Stimulated activated memory B cell treated with anti-CD40 and anti-IgM and Interleukin-4, amounts not matched to agents 10 μg/mL and 1 μg/mL and 100 μg/mL, for 72 hours (primary cell): ENCODE data around the gene CAMK2B.

Experiments used
- ATAC-seq: fragments of 150-1000 bp; cut with Tn5 transposase; 2 replicates; pipeline ENCODE4 v1.10.0; 2021
- H3K27ac Mint-ChIP-seq: one replicate; pipeline ENCODE4 v1.8.0; 2022; ENCODE audit warnings: mild to moderate bottlenecking, mixed read lengths
- H3K27me3 Mint-ChIP-seq: one replicate; pipeline ENCODE4 v1.8.0; 2022; ENCODE audit warnings: mixed read lengths
- H3K36me3 Mint-ChIP-seq: one replicate; pipeline ENCODE4 v1.8.0; 2022; ENCODE audit warnings: mixed read lengths
- H3K4me1 Mint-ChIP-seq: one replicate; pipeline ENCODE4 v1.8.0; 2022; ENCODE audit warnings: mixed read lengths
- H3K4me3 Mint-ChIP-seq: one replicate; pipeline ENCODE4 v1.8.0; 2022; ENCODE audit warnings: mild to moderate bottlenecking, moderate library complexity, mixed read lengths
- H3K9me3 Mint-ChIP-seq: one replicate; pipeline ENCODE4 v1.8.0; 2022; ENCODE audit warnings: mixed read lengths

Gene CAMK2B

GRCh38 chr7:44338600-44338999, 13.2 kb upstream of the CAMK2B start:
- H3K4me3 Mint-ChIP-seq, result no peak overlapping the region
- H3K9me3 Mint-ChIP-seq, result peaks cover 21% of the 10 kb centered on the region
- no peaks in the 10 kb centered on the region for H3K27me3 Mint-ChIP-seq
- no peak overlapping the region for H3K27ac Mint-ChIP-seq
- H3K4me1 Mint-ChIP-seq, result peaks cover 17% of the 10 kb centered on the region
- peak; percentile 92 for ATAC-seq
- H3K36me3 Mint-ChIP-seq, result peaks cover 21% of the 10 kb centered on the region

GRCh38 chr7:44336491-44336890, 11.1 kb upstream of the CAMK2B start:
- Mint-ChIP-seq H3K27ac (no peak overlapping the region), H3K9me3 (peaks cover 21% of the 10 kb centered on the region), H3K27me3 (no peaks in the 10 kb centered on the region), H3K4me1 (peaks cover 17% of the 10 kb centered on the region), H3K36me3 (peaks cover 21% of the 10 kb centered on the region), H3K4me3 (no peak overlapping the region)
- no peak for ATAC-seq

- Mint-ChIP-seq H3K4me3 (no peak overlapping the region), H3K36me3 (peaks cover 17% of the 10 kb centered on the region), H3K9me3 (peaks cover 19% of the 10 kb centered on the region), H3K27ac (no peak overlapping the region), H3K27me3 (no peaks in the 10 kb centered on the region), H3K4me1 (peaks cover 17% of the 10 kb centered on the region)
- ATAC-seq, result no peak
These were observed 9.8 kb upstream of the CAMK2B start for GRCh38 chr7:44335184-44335583.

- Mint-ChIP-seq H3K27ac (no peak overlapping the region), H3K9me3 (peaks cover 18% of the 10 kb centered on the region), H3K27me3 (no peaks in the 10 kb centered on the region), H3K4me3 (no peak overlapping the region), H3K4me1 (peaks cover 17% of the 10 kb centered on the region), H3K36me3 (peaks cover 15% of the 10 kb centered on the region)
- ATAC-seq, result no peak
These were observed 9.3 kb upstream of the CAMK2B start for GRCh38 chr7:44334734-44335097.

GRCh38 chr7:44333911-44334733, 8.7 kb upstream of the CAMK2B start:
- ATAC-seq, result no peak
- H3K4me3 Mint-ChIP-seq, result no peak overlapping the region
- H3K27ac Mint-ChIP-seq, result no peak overlapping the region
- H3K9me3 Mint-ChIP-seq, result peaks cover 18% of the 10 kb centered on the region
- peaks cover 12% of the 10 kb centered on the region for H3K4me1 Mint-ChIP-seq
- peaks cover 15% of the 10 kb centered on the region for H3K36me3 Mint-ChIP-seq
- no peaks in the 10 kb centered on the region for H3K27me3 Mint-ChIP-seq

- Mint-ChIP-seq H3K27me3 (peaks cover 4% of the 10 kb centered on the region), H3K36me3 (peaks cover 7% of the 10 kb centered on the region), H3K4me3 (no peak overlapping the region), H3K9me3 (peaks cover 13% of the 10 kb centered on the region), H3K27ac (no peak overlapping the region), H3K4me1 (peaks cover 2% of the 10 kb centered on the region)
- no peak for ATAC-seq
These were observed 6.3 kb upstream of the CAMK2B start for GRCh38 chr7:44331682-44332081.

GRCh38 chr7:44330331-44330730, 4.9 kb upstream of the CAMK2B start:
- peaks cover 18% of the 10 kb centered on the region for H3K27me3 Mint-ChIP-seq
- H3K4me3 Mint-ChIP-seq, result no peak overlapping the region
- H3K4me1 Mint-ChIP-seq, result peaks cover 15% of the 10 kb centered on the region
- H3K9me3 Mint-ChIP-seq, result peaks cover 4% of the 10 kb centered on the region
- H3K36me3 Mint-ChIP-seq, result no peaks in the 10 kb centered on the region
- H3K27ac Mint-ChIP-seq, result no peak overlapping the region
- ATAC-seq, result no peak

GRCh38 chr7:44329888-44330287, 4.5 kb upstream of the CAMK2B start:
- ATAC-seq, result no peak

GRCh38 chr7:44329081-44329480, 3.7 kb upstream of the CAMK2B start:
- peaks cover 27% of the 10 kb centered on the region for H3K27me3 Mint-ChIP-seq
- H3K36me3 Mint-ChIP-seq, result no peaks in the 10 kb centered on the region
- peaks cover 21% of the 10 kb centered on the region for H3K4me1 Mint-ChIP-seq
- H3K4me3 Mint-ChIP-seq, result no peak overlapping the region
- H3K27ac Mint-ChIP-seq, result no peak overlapping the region
- ATAC-seq, result no peak
- H3K9me3 Mint-ChIP-seq, result peaks cover 4% of the 10 kb centered on the region

More at GRCh38 chr7:44329888-44330287, 4.5 kb upstream of the CAMK2B start:
- H3K4me1 Mint-ChIP-seq, result peaks cover 15% of the 10 kb centered on the region
- no peak overlapping the region for H3K4me3 Mint-ChIP-seq
- peaks cover 19% of the 10 kb centered on the region for H3K27me3 Mint-ChIP-seq
- no peak overlapping the region for H3K27ac Mint-ChIP-seq
- peaks cover 4% of the 10 kb centered on the region for H3K9me3 Mint-ChIP-seq
- H3K36me3 Mint-ChIP-seq, result no peaks in the 10 kb centered on the region

- Mint-ChIP-seq H3K36me3 (no peaks in the 10 kb centered on the region), H3K27me3 (peaks cover 38% of the 10 kb centered on the region), H3K4me3 (no peak overlapping the region), H3K27ac (no peak overlapping the region), H3K9me3 (peaks cover 4% of the 10 kb centered on the region), H3K4me1 (peaks cover 24% of the 10 kb centered on the region)
- no peak for ATAC-seq
These were observed 2.6 kb upstream of the CAMK2B start for GRCh38 chr7:44327981-44328380.

- H3K27ac Mint-ChIP-seq, result peak overlapping the region; percentile 20
- ATAC-seq, result no peak
- H3K4me3 Mint-ChIP-seq, result no peak overlapping the region
- peaks cover 47% of the 10 kb centered on the region for H3K27me3 Mint-ChIP-seq
- peaks cover 4% of the 10 kb centered on the region for H3K9me3 Mint-ChIP-seq
- H3K4me1 Mint-ChIP-seq, result peaks cover 24% of the 10 kb centered on the region
- no peaks in the 10 kb centered on the region for H3K36me3 Mint-ChIP-seq
These were observed 1.1 kb upstream of the CAMK2B start for GRCh38 chr7:44326261-44327125.

- ATAC-seq, result no peak
- Mint-ChIP-seq H3K4me3 (peak overlapping the region; percentile 79), H3K27me3 (peaks cover 47% of the 10 kb centered on the region), H3K9me3 (peaks cover 4% of the 10 kb centered on the region), H3K27ac (peak overlapping the region; percentile 20), H3K4me1 (peaks cover 24% of the 10 kb centered on the region), H3K36me3 (no peaks in the 10 kb centered on the region)
These were observed 432 bp upstream of the CAMK2B start for GRCh38 chr7:44325811-44326241.

- peaks cover 47% of the 10 kb centered on the region for H3K27me3 Mint-ChIP-seq
- no peaks in the 10 kb centered on the region for H3K36me3 Mint-ChIP-seq
- ATAC-seq, result no peak
- H3K9me3 Mint-ChIP-seq, result peaks cover 4% of the 10 kb centered on the region
- H3K27ac Mint-ChIP-seq, result no peak overlapping the region
- H3K4me3 Mint-ChIP-seq, result peak overlapping the region; percentile 15
- peaks cover 24% of the 10 kb centered on the region for H3K4me1 Mint-ChIP-seq
These were observed 753 bp downstream of the CAMK2B start for GRCh38 chr7:44324481-44325200.

GRCh38 chr7:44324204-44324480, 1.3 kb downstream of the CAMK2B start:
- H3K36me3 Mint-ChIP-seq, result no peaks in the 10 kb centered on the region
- H3K27ac Mint-ChIP-seq, result no peak overlapping the region
- peaks cover 24% of the 10 kb centered on the region for H3K4me1 Mint-ChIP-seq
- H3K4me3 Mint-ChIP-seq, result peak overlapping the region; percentile 15
- peaks cover 47% of the 10 kb centered on the region for H3K27me3 Mint-ChIP-seq
- peaks cover 4% of the 10 kb centered on the region for H3K9me3 Mint-ChIP-seq
- ATAC-seq, result no peak
